ENCODE results near the gene CWF19L1. TPM values are rescaled to one million over a fixed set of nuclear protein-coding genes. Genes with fewer than 3 reads are reported as not detected.
A peak's percentile ranks its signal among the peaks of the same experiment; 100 is the strongest.
"Not testable (repeated sequence)": the region's sequence is repeated elsewhere in the genome, so short reads cannot be mapped to it uniquely, and the experiment has no call there.

CWF19L1 gene
- total RNA-seq, 1 donor = 26.1 TPM

DNA sequence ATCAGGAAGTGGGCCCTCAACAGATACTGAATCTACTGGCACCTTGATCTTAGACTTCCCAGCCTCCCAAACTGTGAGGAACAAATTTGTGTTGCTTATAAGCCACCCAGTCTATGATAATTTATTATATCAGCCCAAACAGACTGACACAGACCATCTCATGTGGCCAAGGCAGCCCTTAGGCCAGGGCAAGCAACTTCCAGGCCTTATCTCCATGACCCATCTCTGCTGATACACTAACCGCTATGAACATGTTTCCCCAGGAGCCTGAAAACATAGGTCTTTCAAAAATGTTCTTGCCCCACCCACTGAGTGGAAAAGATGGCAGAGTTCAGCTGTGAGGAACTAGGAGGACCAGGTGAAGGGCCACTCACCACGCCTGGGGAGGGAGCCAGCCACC lies 22.2 kb upstream of the CWF19L1 start:
- Histone ChIP-seq H3K4me3 (ENCODE audit: insufficient read depth, low read length) (no peak overlapping the region), H3K9me3 (ENCODE audit: low read depth, low read length) (no peaks in the 10 kb centered on the region), H3K4me2 (ENCODE audit: insufficient read depth, low read length) (no peak overlapping the region), H3K36me3 (ENCODE audit: insufficient read depth, low read length) (no peaks in the 10 kb centered on the region), H3K27ac (ENCODE audit: low read depth, low read length) (no peak overlapping the region), H3K27me3 (ENCODE audit: insufficient read depth, low read length) (peaks cover 23% of the 10 kb centered on the region), H3K79me2 (ENCODE audit: insufficient read depth, low read length) (peaks cover 11% of the 10 kb centered on the region), H4K20me1 (ENCODE audit: insufficient read depth, low read length) (no peaks in the 10 kb centered on the region), H3K4me1 (ENCODE audit: insufficient read depth, low read length) (peaks cover 18% of the 10 kb centered on the region), H2AFZ (ENCODE audit: low read length) (no peak overlapping the region)
- TF ChIP-seq, protein P1, sequence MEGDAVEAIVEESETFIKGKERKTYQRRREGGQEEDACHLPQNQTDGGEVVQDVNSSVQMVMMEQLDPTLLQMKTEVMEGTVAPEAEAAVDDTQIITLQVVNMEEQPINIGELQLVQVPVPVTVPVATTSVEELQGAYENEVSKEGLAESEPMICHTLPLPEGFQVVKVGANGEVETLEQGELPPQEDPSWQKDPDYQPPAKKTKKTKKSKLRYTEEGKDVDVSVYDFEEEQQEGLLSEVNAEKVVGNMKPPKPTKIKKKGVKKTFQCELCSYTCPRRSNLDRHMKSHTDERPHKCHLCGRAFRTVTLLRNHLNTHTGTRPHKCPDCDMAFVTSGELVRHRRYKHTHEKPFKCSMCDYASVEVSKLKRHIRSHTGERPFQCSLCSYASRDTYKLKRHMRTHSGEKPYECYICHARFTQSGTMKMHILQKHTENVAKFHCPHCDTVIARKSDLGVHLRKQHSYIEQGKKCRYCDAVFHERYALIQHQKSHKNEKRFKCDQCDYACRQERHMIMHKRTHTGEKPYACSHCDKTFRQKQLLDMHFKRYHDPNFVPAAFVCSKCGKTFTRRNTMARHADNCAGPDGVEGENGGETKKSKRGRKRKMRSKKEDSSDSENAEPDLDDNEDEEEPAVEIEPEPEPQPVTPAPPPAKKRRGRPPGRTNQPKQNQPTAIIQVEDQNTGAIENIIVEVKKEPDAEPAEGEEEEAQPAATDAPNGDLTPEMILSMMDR (IDR thresholded peaks at IDR 0.05; ENCODE audit: extremely low read depth, low read depth, low read length) = no peak
- no peak for DNase-seq (ENCODE audit: insufficient read length, low spot score, missing footprints)

DNA sequence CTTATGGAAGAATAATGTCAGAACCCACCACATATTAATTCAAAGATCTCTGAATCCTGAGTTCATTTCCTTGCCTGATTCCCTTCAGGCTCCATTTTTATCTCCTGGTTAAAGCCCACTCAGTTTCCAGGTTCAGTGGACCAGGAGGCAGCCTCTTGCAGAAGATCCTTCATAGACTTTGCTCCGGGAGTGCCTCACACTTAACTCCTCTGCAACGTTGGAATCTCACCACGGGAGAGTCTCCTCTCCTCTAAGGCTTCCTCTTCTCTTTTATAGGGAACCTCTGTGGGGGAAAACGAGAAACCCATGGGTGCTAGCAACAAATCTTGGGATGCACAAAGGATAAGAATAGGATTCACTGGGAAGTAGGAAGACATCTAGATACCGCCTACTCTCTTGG lies 20.8 kb upstream of the CWF19L1 start:
- Histone ChIP-seq H4K20me1 (ENCODE audit: insufficient read depth, low read length) (peaks cover under 1% of the 10 kb centered on the region), H3K9me3 (ENCODE audit: low read depth, low read length) (no peaks in the 10 kb centered on the region), H3K4me1 (ENCODE audit: insufficient read depth, low read length) (peaks cover 18% of the 10 kb centered on the region), H3K4me2 (ENCODE audit: insufficient read depth, low read length) (no peak overlapping the region), H2AFZ (ENCODE audit: low read length) (no peak overlapping the region), H3K4me3 (ENCODE audit: insufficient read depth, low read length) (no peak overlapping the region), H3K27me3 (ENCODE audit: insufficient read depth, low read length) (peaks cover 15% of the 10 kb centered on the region), H3K27ac (ENCODE audit: low read depth, low read length) (no peak overlapping the region), H3K36me3 (ENCODE audit: insufficient read depth, low read length) (peaks cover 12% of the 10 kb centered on the region), H3K79me2 (ENCODE audit: insufficient read depth, low read length) (peaks cover 25% of the 10 kb centered on the region)
- DNase-seq (ENCODE audit: insufficient read length, low spot score, missing footprints) = no peak
- TF ChIP-seq, protein P1 (IDR thresholded peaks at IDR 0.05; ENCODE audit: extremely low read depth, low read depth, low read length) = no peak

DNA sequence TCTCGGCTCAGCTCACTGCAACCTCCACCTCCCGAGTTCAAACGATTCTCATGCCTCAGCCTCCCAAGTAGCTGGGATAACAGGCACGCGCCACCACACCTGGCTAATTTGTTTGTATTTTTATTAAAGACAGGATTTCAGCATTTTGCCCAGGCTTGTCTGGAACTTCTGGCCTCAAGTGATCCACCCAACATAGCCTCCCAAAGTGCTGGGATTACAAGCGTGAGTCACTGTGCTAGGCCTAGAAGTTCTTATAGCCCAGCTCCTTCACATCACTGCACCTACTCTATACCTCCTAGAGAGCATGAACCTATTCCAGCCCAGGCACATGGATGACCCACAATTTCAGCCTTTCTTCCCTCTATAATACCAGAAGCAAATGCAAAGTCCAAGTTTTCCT lies 20.3 kb upstream of the CWF19L1 start:
- Histone ChIP-seq H3K27ac (ENCODE audit: low read depth, low read length) (no peak overlapping the region), H3K4me3 (ENCODE audit: insufficient read depth, low read length) (no peak overlapping the region), H3K79me2 (ENCODE audit: insufficient read depth, low read length) (peaks cover 29% of the 10 kb centered on the region), H2AFZ (ENCODE audit: low read length) (no peak overlapping the region), H4K20me1 (ENCODE audit: insufficient read depth, low read length) (peaks cover 5% of the 10 kb centered on the region), H3K36me3 (ENCODE audit: insufficient read depth, low read length) (peaks cover 16% of the 10 kb centered on the region), H3K4me1 (ENCODE audit: insufficient read depth, low read length) (peaks cover 18% of the 10 kb centered on the region), H3K27me3 (ENCODE audit: insufficient read depth, low read length) (peaks cover 13% of the 10 kb centered on the region), H3K9me3 (ENCODE audit: low read depth, low read length) (no peaks in the 10 kb centered on the region), H3K4me2 (ENCODE audit: insufficient read depth, low read length) (no peak overlapping the region)
- TF ChIP-seq, protein P1 (IDR thresholded peaks at IDR 0.05; ENCODE audit: extremely low read depth, low read depth, low read length) = no peak
- no peak for DNase-seq (ENCODE audit: insufficient read length, low spot score, missing footprints)

DNA sequence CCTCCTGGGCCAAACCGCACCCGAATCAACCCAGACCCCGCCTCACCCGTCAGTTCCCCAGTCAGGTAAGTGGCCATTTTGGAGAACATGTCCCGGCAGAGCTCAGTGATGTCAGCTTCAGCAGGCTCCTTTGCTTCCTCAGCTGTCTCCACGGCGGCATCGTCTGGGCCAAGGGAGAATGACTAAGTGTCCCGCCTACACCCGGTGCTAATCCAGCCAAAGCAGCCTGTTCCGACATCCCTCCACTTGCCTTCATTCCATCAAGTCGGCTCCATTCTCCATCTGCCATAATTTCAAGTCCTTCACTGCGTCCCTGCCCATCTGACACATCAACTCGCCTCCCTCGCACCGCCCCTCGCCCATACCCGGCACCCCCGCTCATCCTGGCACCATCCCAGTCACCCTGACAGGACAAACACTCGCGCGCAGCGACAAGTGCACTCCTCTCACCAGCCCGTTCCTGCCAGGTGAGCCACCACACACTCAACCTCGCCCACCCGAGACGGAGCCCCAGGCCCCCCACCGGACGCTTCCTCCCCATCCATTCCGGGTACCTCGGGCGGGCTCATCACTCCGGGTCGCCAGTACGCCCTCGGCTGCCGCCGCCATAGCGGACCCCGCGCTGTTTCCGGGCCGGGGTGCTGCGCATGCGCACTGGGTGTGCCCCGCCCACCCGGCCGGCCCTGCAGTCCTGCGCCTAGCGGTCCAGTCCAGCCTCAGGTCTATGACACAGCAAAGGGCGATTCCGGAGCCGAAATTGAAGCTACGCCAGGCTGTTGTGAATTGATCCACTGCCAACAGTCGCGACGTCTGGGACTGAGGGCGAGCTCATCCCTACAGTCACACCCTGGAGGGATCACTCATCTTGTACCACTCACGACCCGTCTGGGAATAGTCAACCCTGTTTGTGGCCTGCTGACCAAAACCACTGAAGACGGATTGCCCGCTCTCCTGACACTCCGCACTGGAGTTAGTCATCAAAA lies 18.9 kb upstream of the CWF19L1 start, which contains the start of gene BLOC1S2:
Gene BLOC1S2, minus strand, starts transcription at position 630 of the 983 bp plus-strand sequence. Its CDS starts 21 bp downstream, at position 609.
- peak within 1 kb of the TSS; percentile 85 for H3K4me2 ChIP-seq (ENCODE audit: insufficient read depth, low read length)
- H3K9me3 ChIP-seq (ENCODE audit: low read depth, low read length) = no peaks in the 10 kb centered on the region
- H3K27ac ChIP-seq (ENCODE audit: low read depth, low read length) = peak within 1 kb of the TSS; percentile 81
- peak; percentile 99 for DNase-seq (ENCODE audit: insufficient read length, low spot score, missing footprints)
- peaks cover 41% of the 10 kb centered on the region for H3K79me2 ChIP-seq (ENCODE audit: insufficient read depth, low read length)
- H3K4me1 ChIP-seq (ENCODE audit: insufficient read depth, low read length) = peaks cover 18% of the 10 kb centered on the region
- H2AFZ ChIP-seq (ENCODE audit: low read length) = peak within 1 kb of the TSS; percentile 100
- peak within 1 kb of the TSS; percentile 99 for H3K4me3 ChIP-seq (ENCODE audit: insufficient read depth, low read length)
- peaks cover 15% of the 10 kb centered on the region for H4K20me1 ChIP-seq (ENCODE audit: insufficient read depth, low read length)
- peaks cover 9% of the 10 kb centered on the region for H3K27me3 ChIP-seq (ENCODE audit: insufficient read depth, low read length)
- TF ChIP-seq, protein P1 (IDR thresholded peaks at IDR 0.05; ENCODE audit: extremely low read depth, low read depth, low read length) = no peak
- peaks cover 23% of the 10 kb centered on the region for H3K36me3 ChIP-seq (ENCODE audit: insufficient read depth, low read length)

DNA sequence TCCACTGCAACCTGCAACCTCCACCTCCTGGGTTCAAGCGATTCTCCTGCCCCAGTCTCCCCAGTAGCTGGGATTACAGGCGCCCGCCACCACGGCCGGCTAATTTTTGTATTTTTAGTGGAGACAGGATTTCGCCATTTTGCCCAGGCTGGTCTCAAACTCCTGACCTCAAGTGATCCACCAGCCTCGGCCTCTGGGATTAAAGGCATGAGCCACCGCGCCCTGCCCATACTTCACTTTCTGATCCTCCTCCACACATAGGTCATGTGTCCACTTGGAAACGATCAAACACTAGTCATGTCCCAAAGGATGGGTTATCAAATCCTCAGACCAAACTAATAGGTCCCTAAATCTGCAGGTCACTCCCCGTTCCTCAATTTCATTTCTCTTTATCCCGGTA lies 17.9 kb upstream of the CWF19L1 start:
- H3K4me1 ChIP-seq (ENCODE audit: insufficient read depth, low read length) = peaks cover 18% of the 10 kb centered on the region
- H2AFZ ChIP-seq (ENCODE audit: low read length) = peak overlapping the region; percentile 100
- H3K27me3 ChIP-seq (ENCODE audit: insufficient read depth, low read length); DNase-seq (ENCODE audit: insufficient read length, low spot score, missing footprints); H3K9me3 ChIP-seq (ENCODE audit: low read depth, low read length): not testable (repeated sequence)
- H3K36me3 ChIP-seq (ENCODE audit: insufficient read depth, low read length) = peaks cover 32% of the 10 kb centered on the region
- peak overlapping the region; percentile 99 for H3K4me3 ChIP-seq (ENCODE audit: insufficient read depth, low read length)
- H3K4me2 ChIP-seq (ENCODE audit: insufficient read depth, low read length) = peak overlapping the region; percentile 85
- peak overlapping the region; percentile 81 for H3K27ac ChIP-seq (ENCODE audit: low read depth, low read length)
- peaks cover 15% of the 10 kb centered on the region for H4K20me1 ChIP-seq (ENCODE audit: insufficient read depth, low read length)
- H3K79me2 ChIP-seq (ENCODE audit: insufficient read depth, low read length) = peaks cover 50% of the 10 kb centered on the region

Data from osteoblast (primary cell).